ENCODE results near the gene RNASEH2C. TPM values are rescaled to one million over a fixed set of nuclear protein-coding genes. Genes with fewer than 3 reads are reported as not detected.
"Not testable (repeated sequence)": the region's sequence is repeated elsewhere in the genome, so short reads cannot be mapped to it uniquely, and the experiment has no call there.

RNASEH2C gene
- total RNA-seq, 1 experiment from 2014 or later: 57.7 TPM

DNA sequence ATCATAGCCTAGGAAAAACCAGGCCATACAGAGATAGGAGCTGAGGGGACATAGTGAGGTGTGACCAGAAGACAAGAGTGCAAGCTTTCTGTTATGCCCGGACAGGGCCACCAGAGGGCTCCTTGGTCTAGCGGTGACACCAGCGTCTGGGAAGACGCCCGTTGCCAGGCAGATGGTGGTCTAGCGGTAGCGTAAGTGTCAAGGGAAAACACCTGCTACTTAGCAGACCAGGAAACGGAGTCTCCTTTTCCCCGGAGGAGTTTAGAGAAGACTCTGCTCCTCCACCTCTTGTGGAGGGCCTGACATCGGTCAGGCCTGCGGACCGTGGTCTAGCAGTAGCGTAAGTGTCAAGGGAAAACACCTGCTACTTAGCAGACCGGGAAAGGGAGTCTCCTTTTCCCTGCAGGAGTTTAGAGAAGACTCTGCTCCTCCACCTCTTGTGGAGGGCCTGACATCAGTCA is 14.3 kb downstream of the RNASEH2C start:
- H3K36me3 Mint-ChIP-seq (ENCODE audit: insufficient read depth in 1 of 3, low read depth in 3 of 3); H2BK20ac ChIP-seq (ENCODE audit: low read depth, low read length, poor library complexity, severe bottlenecking); H2BK5ac ChIP-seq (ENCODE audit: insufficient read length, low read length); H3K23ac ChIP-seq (ENCODE audit: insufficient read length, low read depth, low read length); H2AK5ac ChIP-seq (ENCODE audit: insufficient read length, low read length); H3K79me2 ChIP-seq (ENCODE audit: insufficient read depth, low read length); H2BK12ac ChIP-seq (ENCODE audit: insufficient read length, low read depth, low read length); H4K5ac ChIP-seq (ENCODE audit: insufficient read length, low read depth, low read length); H3K4ac ChIP-seq (ENCODE audit: low read depth, low read length); H3K27ac ChIP-seq (ENCODE audit: insufficient read length, low read depth, low read length); H3K4me2 ChIP-seq (ENCODE audit: insufficient read depth, insufficient read length, low read length); H2AFZ ChIP-seq (ENCODE audit: low read length); H3K23me2 ChIP-seq (ENCODE audit: insufficient read length, low read depth, low read length, poor library complexity, severe bottlenecking); H2BK15ac ChIP-seq (ENCODE audit: low read depth, low read length); H3K27ac Mint-ChIP-seq; H3K14ac ChIP-seq (ENCODE audit: insufficient read depth, low read length); H3K4me3 Mint-ChIP-seq; H4K20me1 ChIP-seq (ENCODE audit: control insufficient read depth, insufficient read depth, insufficient read length); H3K79me1 ChIP-seq (ENCODE audit: insufficient read depth, low read depth, low read length, poor library complexity, severe bottlenecking); H4K8ac ChIP-seq (replicated peaks; ENCODE audit: insufficient read length, low read depth, low read length); H4K91ac ChIP-seq (ENCODE audit: insufficient read length, low read depth, low read length); H3K18ac ChIP-seq (ENCODE audit: insufficient read length, low read depth, low read length); H3K9me3 ChIP-seq (ENCODE audit: control insufficient read depth, low read depth, low read length); H3K4me1 ChIP-seq (ENCODE audit: insufficient read depth, low read length); H2BK120ac ChIP-seq (ENCODE audit: low read depth, low read length, poor library complexity, severe bottlenecking); H3K27me3 ChIP-seq (ENCODE audit: insufficient read depth, low read length); H3K56ac ChIP-seq (ENCODE audit: insufficient read length, low read depth, low read length); H3K4me1 Mint-ChIP-seq; H3T11ph ChIP-seq (ENCODE audit: low read length); H3K9ac ChIP-seq (ENCODE audit: extremely low read depth, insufficient read length, low read length): not testable (repeated sequence)
- peaks cover 13% of the 10 kb centered on the region for H3K27me3 Mint-ChIP-seq (ENCODE audit: low read depth)
- no CpG with 5 or more reads among the region's 14 CpGs for WGBS (ENCODE audit: extremely low coverage, insufficient read length, low lambda C conversion rate)
- peaks cover 8 to 10% of the 10 kb centered on the region in 2 experiments; a peak in 4 of 5 replicates for H3K9me3 Mint-ChIP-seq
- TF ChIP-seq, protein P1, sequence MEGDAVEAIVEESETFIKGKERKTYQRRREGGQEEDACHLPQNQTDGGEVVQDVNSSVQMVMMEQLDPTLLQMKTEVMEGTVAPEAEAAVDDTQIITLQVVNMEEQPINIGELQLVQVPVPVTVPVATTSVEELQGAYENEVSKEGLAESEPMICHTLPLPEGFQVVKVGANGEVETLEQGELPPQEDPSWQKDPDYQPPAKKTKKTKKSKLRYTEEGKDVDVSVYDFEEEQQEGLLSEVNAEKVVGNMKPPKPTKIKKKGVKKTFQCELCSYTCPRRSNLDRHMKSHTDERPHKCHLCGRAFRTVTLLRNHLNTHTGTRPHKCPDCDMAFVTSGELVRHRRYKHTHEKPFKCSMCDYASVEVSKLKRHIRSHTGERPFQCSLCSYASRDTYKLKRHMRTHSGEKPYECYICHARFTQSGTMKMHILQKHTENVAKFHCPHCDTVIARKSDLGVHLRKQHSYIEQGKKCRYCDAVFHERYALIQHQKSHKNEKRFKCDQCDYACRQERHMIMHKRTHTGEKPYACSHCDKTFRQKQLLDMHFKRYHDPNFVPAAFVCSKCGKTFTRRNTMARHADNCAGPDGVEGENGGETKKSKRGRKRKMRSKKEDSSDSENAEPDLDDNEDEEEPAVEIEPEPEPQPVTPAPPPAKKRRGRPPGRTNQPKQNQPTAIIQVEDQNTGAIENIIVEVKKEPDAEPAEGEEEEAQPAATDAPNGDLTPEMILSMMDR (conservative IDR thresholded peaks at IDR 0.05): peak; percentile 79
- peak; percentile 62 for DNase-seq
